SU-DHL-6 (cell line): ENCODE results near the gene CDC42BPA.

ENCODE experiments used
- H2AFZ ChIP-seq: fragments of 200-600 bp; sonication (generic); 2 replicates; pipeline ENCODE4 v1.6.1; 2014; ENCODE audit warnings: low read depth, mild to moderate bottlenecking, moderate library complexity, mixed read lengths, antibody characterized with exemption, low read length; ENCODE audit not compliant: severe bottlenecking
- H3F3A ChIP-seq: fragments of 200-600 bp; shearing (Covaris generic); 2 replicates; pipeline ENCODE4 v1.6.0; 2016; ENCODE audit warnings: antibody characterized with exemption, mild to moderate bottlenecking; ENCODE audit not compliant: insufficient read depth
- H3K27ac ChIP-seq: fragments of 200-600 bp; sonication (generic); 2 replicates; pipeline ENCODE4 v1.5.1; 2016; ENCODE audit warnings: low read depth, mild to moderate bottlenecking, low read length, moderate library complexity, mixed read lengths
- H3K27me3 ChIP-seq: fragments of 200-600 bp; sonication (generic), shearing (Covaris generic); 2 replicates; pipeline ENCODE4 v1.6.0; 2014; ENCODE audit warnings: mild to moderate bottlenecking, low read length
- H3K36me3 ChIP-seq: fragments of 200-600 bp; sonication (generic); 2 replicates; pipeline ENCODE4 v1.6.1; 2014; ENCODE audit warnings: mild to moderate bottlenecking, low read length, mixed read lengths
- H3K4me2 ChIP-seq: fragments of 300-600, 200-600 bp; shearing (Covaris generic), sonication (generic); 2 replicates; pipeline ENCODE4 v1.6.0; 2014; ENCODE audit warnings: low read length, low read depth, mild to moderate bottlenecking; ENCODE audit not compliant: poor library complexity, severe bottlenecking
- H3K4me3 ChIP-seq: fragments of 200-600 bp; sonication (generic); 2 replicates; pipeline ENCODE4 v1.5.1; 2014; ENCODE audit warnings: antibody characterized with exemption, low read length, mild to moderate bottlenecking, mixed read lengths; ENCODE audit not compliant: insufficient read depth, poor library complexity, severe bottlenecking
- H3K79me2 ChIP-seq: fragments of 200-600 bp; sonication (generic); 2 replicates; pipeline ENCODE4 v1.6.1; 2014; ENCODE audit warnings: mild to moderate bottlenecking, low read length, moderate library complexity; ENCODE audit not compliant: insufficient read depth
- H3K9ac ChIP-seq: fragments of 200-600 bp; sonication (generic); 2 replicates; pipeline ENCODE4 v1.7.0; 2014; ENCODE audit warnings: mild to moderate bottlenecking, low read length
- H3K9me2 ChIP-seq: fragments of 200-600 bp; sonication (generic); replicated peaks from 2 replicates; pipeline ENCODE4 v1.6.1; 2014; ENCODE audit warnings: low read length; ENCODE audit not compliant: insufficient read depth
- H3K9me3 ChIP-seq: fragments of 200-600 bp; sonication (generic); 2 replicates; pipeline ENCODE4 v1.6.1; 2014; ENCODE audit warnings: low read length, mixed read lengths; ENCODE audit not compliant: insufficient read depth
- H4K20me1 ChIP-seq: fragments of 200-600 bp; sonication (generic); 2 replicates; pipeline ENCODE4 v1.6.1; 2014; ENCODE audit warnings: low read depth, mild to moderate bottlenecking, antibody characterized with exemption, low read length, moderate library complexity, mixed read lengths
- CTCF ChIP-seq: fragments of 200-600 bp; sonication (generic); IDR thresholded peaks from one replicate; pipeline ENCODE4 v1.5.1; 2017; ENCODE audit warnings: antibody characterized with exemption, mild to moderate bottlenecking, low read length, moderate library complexity; ENCODE audit not compliant: insufficient read depth, poor library complexity, severe bottlenecking
- EZH2phosphoT487 ChIP-seq: fragments of 200-600 bp; sonication (generic), shearing (Covaris generic); conservative IDR thresholded peaks from 2 replicates; pipeline ENCODE4 v1.6.1; 2018; ENCODE audit warnings: mild to moderate bottlenecking, antibody characterized with exemption, low read length, moderate library complexity, mixed read lengths

CDC42BPA gene

DNA sequence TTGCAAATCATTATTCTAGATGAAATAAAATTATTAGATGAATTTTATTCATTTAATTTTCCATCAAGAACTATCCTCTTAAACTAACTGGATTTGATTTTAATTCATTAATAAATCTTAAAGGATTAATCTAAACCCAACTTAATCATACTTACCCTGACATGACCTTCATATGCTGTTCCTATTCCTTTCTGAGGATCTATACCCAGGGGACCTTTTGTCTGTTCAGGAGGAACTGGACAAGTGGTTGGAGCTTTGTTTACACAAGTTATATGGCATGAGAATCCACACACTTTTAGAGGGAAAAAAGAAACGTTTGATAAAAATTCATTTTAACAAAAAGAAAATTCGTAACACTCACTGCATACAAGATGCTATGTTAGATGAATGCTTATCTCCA lies 283.0 kb downstream of the CDC42BPA start:
- Histone ChIP-seq H3K27me3 (no peaks in the 10 kb centered on the region), H3K9me3 (no peaks in the 10 kb centered on the region), H3K9ac (no peak overlapping the region), H3K4me2 (no peak overlapping the region), H3K9me2 (no peaks in the 10 kb centered on the region), H3F3A (no peaks in the 10 kb centered on the region), H3K79me2 (no peaks in the 10 kb centered on the region), H3K36me3 (no peaks in the 10 kb centered on the region), H4K20me1 (no peaks in the 10 kb centered on the region), H2AFZ (no peak overlapping the region), H3K4me3 (no peak overlapping the region), H3K27ac (no peak overlapping the region)
- TF ChIP-seq CTCF (no peak), EZH2phosphoT487 (no peak)

GRCh38 chr1:227033880-227034279 lies 284.4 kb downstream of the CDC42BPA start:
- TF ChIP-seq CTCF (no peak), EZH2phosphoT487 (no peak)
- Histone ChIP-seq H3K27ac (no peak overlapping the region), H3F3A (no peaks in the 10 kb centered on the region), H3K4me3 (no peak overlapping the region), H3K9me3 (no peaks in the 10 kb centered on the region), H3K9me2 (no peaks in the 10 kb centered on the region), H3K36me3 (no peaks in the 10 kb centered on the region), H2AFZ (no peak overlapping the region), H3K9ac (no peak overlapping the region), H3K4me2 (no peak overlapping the region), H3K27me3 (no peaks in the 10 kb centered on the region), H4K20me1 (no peaks in the 10 kb centered on the region), H3K79me2 (no peaks in the 10 kb centered on the region)

- Histone ChIP-seq H3K79me2 (no peaks in the 10 kb centered on the region), H3F3A (no peaks in the 10 kb centered on the region), H3K4me3 (no peak overlapping the region), H3K9me3 (no peaks in the 10 kb centered on the region), H3K9ac (no peak overlapping the region), H3K4me2 (no peak overlapping the region), H2AFZ (no peak overlapping the region), H3K9me2 (no peaks in the 10 kb centered on the region), H4K20me1 (no peaks in the 10 kb centered on the region), H3K36me3 (no peaks in the 10 kb centered on the region), H3K27ac (no peak overlapping the region), H3K27me3 (no peaks in the 10 kb centered on the region)
- TF ChIP-seq EZH2phosphoT487 (no peak), CTCF (no peak)
These were observed 285.9 kb downstream of the CDC42BPA start for GRCh38 chr1:227032396-227032795.

- Histone ChIP-seq H3K9me2 (no peaks in the 10 kb centered on the region), H3K79me2 (no peaks in the 10 kb centered on the region), H3K36me3 (no peaks in the 10 kb centered on the region), H3K9me3 (no peaks in the 10 kb centered on the region), H4K20me1 (no peaks in the 10 kb centered on the region), H3F3A (no peaks in the 10 kb centered on the region), H3K27ac (no peak overlapping the region), H3K9ac (no peak overlapping the region), H3K27me3 (no peaks in the 10 kb centered on the region), H3K4me3 (no peak overlapping the region), H2AFZ (no peak overlapping the region), H3K4me2 (no peak overlapping the region)
- no peak for TF ChIP-seq EZH2phosphoT487
- TF ChIP-seq CTCF, result no peak
These were observed 301.3 kb downstream of the CDC42BPA start for GRCh38 chr1:227016990-227017389.
